Fibroblast of lung (primary cell): ENCODE data around the gene PALLD. TPM values are rescaled to one million over a fixed set of nuclear protein-coding genes. Genes with fewer than 3 reads are reported as not detected.

Source experiments
- DNase-seq, 2 donors: peaks; one replicate each; pipeline versions ENCODE4 v3.0.0 to v3.0.0-alpha.2; 2010; ENCODE audit warnings: low read depth in 2 of 2
- H2AFZ ChIP-seq: 2 replicates; pipeline ENCODE4 v1.5.1; 2012; ENCODE audit warnings: low read length, control low read depth, inconsistent platforms
- H3K27ac ChIP-seq: 2 replicates; pipeline ENCODE4 v1.5.1; 2011; ENCODE audit warnings: low read length, control low read depth; ENCODE audit not compliant: insufficient read depth
- H3K27me3 ChIP-seq: 2 replicates; pipeline ENCODE4 v1.5.1; 2011; ENCODE audit warnings: mild to moderate bottlenecking, low read length; ENCODE audit not compliant: control insufficient read depth, insufficient read depth
- H3K36me3 ChIP-seq: 2 replicates; pipeline ENCODE4 v1.5.1; 2011; ENCODE audit warnings: low read length; ENCODE audit not compliant: control insufficient read depth, insufficient read depth
- H3K4me1 ChIP-seq: 2 replicates; pipeline ENCODE4 v1.5.1; 2011; ENCODE audit warnings: low read length; ENCODE audit not compliant: control insufficient read depth, insufficient read depth; ENCODE audit errors: extremely low read depth
- H3K4me2 ChIP-seq: 2 replicates; pipeline ENCODE4 v1.5.1; 2011; ENCODE audit warnings: low read length, control low read depth; ENCODE audit not compliant: insufficient read depth; ENCODE audit errors: extremely low read depth
- H3K4me3 ChIP-seq, 4 experiments: fragments of 200-600 bp in 1 of 4; sonication (generic) in 1 of 4; replicated peaks in 1 of 4; 2 replicates each; pipeline ENCODE4 v1.5.1; 2011 to 2016; ENCODE audit warnings: low read length in 4 of 4, low read depth in 3 of 4, mild to moderate bottlenecking in 3 of 4, control low read depth in 2 of 4, inconsistent platforms in 1 of 4, mixed read lengths in 1 of 4; ENCODE audit not compliant: insufficient read depth in 1 of 4; ENCODE audit errors: control extremely low read depth in 1 of 4
- H3K79me2 ChIP-seq: 2 replicates; pipeline ENCODE4 v1.5.1; 2012; ENCODE audit warnings: mild to moderate bottlenecking, low read length, inconsistent platforms; ENCODE audit not compliant: control insufficient read depth, insufficient read depth
- H3K9ac ChIP-seq: 2 replicates; pipeline ENCODE4 v1.5.1; 2011; ENCODE audit warnings: mild to moderate bottlenecking, low read length, control low read depth; ENCODE audit not compliant: insufficient read depth
- H3K9me3 ChIP-seq: 2 replicates; pipeline ENCODE4 v1.5.1; 2012; ENCODE audit warnings: low read depth, low read length; ENCODE audit not compliant: control insufficient read depth, insufficient read depth
- H4K20me1 ChIP-seq: 2 replicates; pipeline ENCODE4 v1.5.1; 2011; ENCODE audit warnings: low read length; ENCODE audit not compliant: control insufficient read depth, insufficient read depth; ENCODE audit errors: extremely low read depth
- EZH2 ChIP-seq: IDR thresholded peaks from 2 replicates; pipeline ENCODE4 v1.5.1; 2012; ENCODE audit warnings: low read length, control low read depth, mild to moderate bottlenecking; ENCODE audit errors: missing control alignments
- polyA plus RNA-seq, 2 donors: library from polyadenylated mRNA; depleted of rRNA in 1 of 2; stranded (reverse) in 1 of 2; unstranded in 1 of 2; fragments of >200 nt; gene quantifications; 2 replicates each; pipeline ENCODE4 v1.2.1, GENCODE V29; 2011 to 2012; ENCODE audit warnings: missing spikeins in 1 of 2
- total RNA-seq: library from RNA; depleted of rRNA; stranded (reverse); fragments of >200 nt; gene quantifications from 2 replicates; pipeline ENCODE4 v1.2.1, GENCODE V29; 2014
- TF ChIP-seq, protein P1 (sequence below), 2 donors: IDR thresholded peaks in 1 of 2; conservative IDR thresholded peaks in 1 of 2; 1 replicate in 1 of 2; 2 replicates in 1 of 2; pipeline ENCODE4 v1.5.1; 2011 to 2012; ENCODE audit warnings: low read length in 2 of 2, control low read depth in 1 of 2, inconsistent platforms in 1 of 2, low read depth in 1 of 2, mild to moderate bottlenecking in 1 of 2

Gene PALLD
- total and polyA plus RNA-seq, 2 donors (not counting 1 experiment from before 2014, with no cell fraction given) = 200 to 205 TPM

DNA sequence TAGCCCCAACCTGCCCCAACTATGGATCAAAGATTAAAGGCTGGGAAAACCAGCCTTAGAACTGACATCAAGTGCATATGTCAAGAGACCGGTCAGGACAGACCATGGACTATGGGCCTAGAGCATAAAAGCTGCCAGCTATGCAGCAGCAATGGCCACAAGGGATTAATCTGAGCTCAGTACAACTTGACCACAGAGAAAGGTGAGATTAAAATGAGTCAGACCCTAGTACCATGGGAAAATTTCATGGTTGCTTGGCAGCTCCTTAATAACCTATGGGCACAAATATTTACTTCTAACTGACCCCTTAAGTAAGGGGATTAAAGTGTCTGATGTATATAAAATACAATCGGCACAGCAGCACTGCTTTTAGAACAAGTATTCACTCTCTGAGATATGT, 458.8 kb downstream of the PALLD start:
- Histone ChIP-seq H3K27ac (no peak overlapping the region), H3K4me3 (no peak overlapping the region), H4K20me1 (no peaks in the 10 kb centered on the region), H3K27me3 (no peaks in the 10 kb centered on the region), H3K9ac (no peak overlapping the region), H3K4me1 (no peaks in the 10 kb centered on the region), H3K36me3 (no peaks in the 10 kb centered on the region), H3K4me2 (no peak overlapping the region), H2AFZ (no peak overlapping the region), H3K9me3 (no peaks in the 10 kb centered on the region), H3K79me2 (no peaks in the 10 kb centered on the region)
- TF ChIP-seq, protein P1, sequence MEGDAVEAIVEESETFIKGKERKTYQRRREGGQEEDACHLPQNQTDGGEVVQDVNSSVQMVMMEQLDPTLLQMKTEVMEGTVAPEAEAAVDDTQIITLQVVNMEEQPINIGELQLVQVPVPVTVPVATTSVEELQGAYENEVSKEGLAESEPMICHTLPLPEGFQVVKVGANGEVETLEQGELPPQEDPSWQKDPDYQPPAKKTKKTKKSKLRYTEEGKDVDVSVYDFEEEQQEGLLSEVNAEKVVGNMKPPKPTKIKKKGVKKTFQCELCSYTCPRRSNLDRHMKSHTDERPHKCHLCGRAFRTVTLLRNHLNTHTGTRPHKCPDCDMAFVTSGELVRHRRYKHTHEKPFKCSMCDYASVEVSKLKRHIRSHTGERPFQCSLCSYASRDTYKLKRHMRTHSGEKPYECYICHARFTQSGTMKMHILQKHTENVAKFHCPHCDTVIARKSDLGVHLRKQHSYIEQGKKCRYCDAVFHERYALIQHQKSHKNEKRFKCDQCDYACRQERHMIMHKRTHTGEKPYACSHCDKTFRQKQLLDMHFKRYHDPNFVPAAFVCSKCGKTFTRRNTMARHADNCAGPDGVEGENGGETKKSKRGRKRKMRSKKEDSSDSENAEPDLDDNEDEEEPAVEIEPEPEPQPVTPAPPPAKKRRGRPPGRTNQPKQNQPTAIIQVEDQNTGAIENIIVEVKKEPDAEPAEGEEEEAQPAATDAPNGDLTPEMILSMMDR (conservative IDR thresholded peaks at IDR 0.05 in 1 of 2, IDR thresholded peaks at IDR 0.05 in 1 of 2; ENCODE audit: low read depth in 1 of 2, low read length in 2 of 2) = no peak
- no peak for TF ChIP-seq EZH2
- no peak for DNase-seq

DNA sequence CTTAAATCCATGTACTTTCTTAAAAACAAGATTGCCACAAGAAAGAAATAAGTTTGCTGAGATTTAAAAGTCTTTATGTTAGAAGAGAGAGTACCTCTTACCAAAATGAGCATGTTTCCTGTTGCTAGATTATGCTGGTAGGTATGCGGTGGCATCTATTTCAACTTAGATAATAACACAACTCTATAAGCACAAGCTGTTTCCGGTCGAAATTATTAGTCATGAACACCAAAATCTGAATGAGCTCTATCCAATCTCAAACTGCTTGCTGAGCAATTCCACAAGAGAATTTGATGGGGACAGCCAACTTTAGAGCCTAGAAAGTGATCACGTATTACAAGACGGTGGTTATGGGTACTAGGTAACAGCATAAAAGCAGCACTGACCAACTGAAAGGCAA, 463.9 kb downstream of the PALLD start:
- H3K4me3 ChIP-seq = no peak overlapping the region
- H3K4me2 ChIP-seq = no peak overlapping the region
- no peaks in the 10 kb centered on the region for H3K36me3 ChIP-seq
- H4K20me1 ChIP-seq = no peaks in the 10 kb centered on the region
- H3K4me1 ChIP-seq = no peaks in the 10 kb centered on the region
- H3K27ac ChIP-seq = no peak overlapping the region
- no peak overlapping the region for H2AFZ ChIP-seq
- no peaks in the 10 kb centered on the region for H3K79me2 ChIP-seq
- no peak overlapping the region for H3K9ac ChIP-seq
- H3K27me3 ChIP-seq = no peaks in the 10 kb centered on the region
- H3K9me3 ChIP-seq = no peaks in the 10 kb centered on the region
- TF ChIP-seq, protein P1 (conservative IDR thresholded peaks at IDR 0.05 in 1 of 2, IDR thresholded peaks at IDR 0.05 in 1 of 2; ENCODE audit: low read depth in 1 of 2, low read length in 2 of 2) = no peak
- TF ChIP-seq EZH2 = no peak
- no peak for DNase-seq

DNA sequence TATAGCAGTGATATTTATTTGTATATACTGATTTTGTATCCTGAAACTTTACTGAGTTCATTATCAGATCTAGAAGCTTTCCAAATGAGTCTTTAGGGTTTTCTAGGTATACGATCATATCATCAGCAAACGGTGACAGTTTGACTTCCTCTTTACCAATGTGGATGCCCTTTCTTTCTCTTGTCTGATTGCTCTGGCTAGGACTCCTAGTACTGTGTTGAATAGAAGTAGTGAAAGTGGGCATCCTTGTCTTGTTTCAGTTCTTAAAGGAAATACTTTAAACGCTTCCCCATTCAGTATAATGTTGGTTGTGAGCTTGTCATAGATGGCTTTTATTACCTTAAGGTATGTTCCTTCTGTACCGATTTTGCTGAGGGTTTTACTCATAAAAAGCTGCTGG, 475.7 kb downstream of the PALLD start:
- H4K20me1 ChIP-seq = no peaks in the 10 kb centered on the region
- TF ChIP-seq, protein P1 (conservative IDR thresholded peaks at IDR 0.05 in 1 of 2, IDR thresholded peaks at IDR 0.05 in 1 of 2; ENCODE audit: low read depth in 1 of 2, low read length in 2 of 2) = no peak
- no peak for TF ChIP-seq EZH2
- no peaks in the 10 kb centered on the region for H3K36me3 ChIP-seq
- H3K27ac ChIP-seq = no peak overlapping the region
- H3K79me2 ChIP-seq = no peaks in the 10 kb centered on the region
- no peaks in the 10 kb centered on the region for H3K9me3 ChIP-seq
- H3K4me2 ChIP-seq = no peak overlapping the region
- no peaks in the 10 kb centered on the region for H3K4me1 ChIP-seq
- H3K9ac ChIP-seq = no peak overlapping the region
- H3K27me3 ChIP-seq = no peaks in the 10 kb centered on the region
- no peak for DNase-seq
- H2AFZ ChIP-seq = no peak overlapping the region
- H3K4me3 ChIP-seq = no peak overlapping the region

Other genes starting within 250 kb of the PALLD start
- 20.8 and 23.1 TPM in 2 replicates for gene DDX60, start 178.3 kb upstream of the PALLD start, total RNA-seq
- 9.3 and 12.9 TPM in 2 replicates for gene DDX60, start 178.3 kb upstream of the PALLD start, polyA plus RNA-seq
- 15.7 and 29.1 TPM in 2 replicates for gene DDX60L, start 16.6 kb upstream of the PALLD start, total RNA-seq
- 11.2 and 15.6 TPM in 2 replicates for gene DDX60L, start 16.6 kb upstream of the PALLD start, polyA plus RNA-seq